Measurements from ENCODE around the gene WDR38.

DNA sequence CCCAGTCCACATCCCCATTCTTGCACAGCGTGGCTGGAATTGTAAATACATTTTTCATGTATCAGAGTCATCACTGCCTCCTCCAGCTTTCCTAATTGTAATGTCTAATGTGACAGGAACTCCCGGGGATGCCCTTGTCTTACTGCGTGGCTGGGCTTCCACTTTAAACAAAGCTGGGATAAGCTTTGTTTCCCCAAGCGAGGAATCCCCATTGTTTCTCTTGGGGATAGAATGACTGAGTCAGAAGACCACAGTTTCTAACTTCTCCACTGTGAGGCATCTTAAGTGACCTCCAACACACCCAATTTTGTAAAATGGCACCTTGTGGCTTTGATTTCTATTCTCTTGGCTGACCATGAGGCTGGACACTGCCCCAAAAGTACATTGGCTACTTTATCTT is 31.1 kb downstream of the WDR38 start:
- TF ChIP-seq, protein P1, sequence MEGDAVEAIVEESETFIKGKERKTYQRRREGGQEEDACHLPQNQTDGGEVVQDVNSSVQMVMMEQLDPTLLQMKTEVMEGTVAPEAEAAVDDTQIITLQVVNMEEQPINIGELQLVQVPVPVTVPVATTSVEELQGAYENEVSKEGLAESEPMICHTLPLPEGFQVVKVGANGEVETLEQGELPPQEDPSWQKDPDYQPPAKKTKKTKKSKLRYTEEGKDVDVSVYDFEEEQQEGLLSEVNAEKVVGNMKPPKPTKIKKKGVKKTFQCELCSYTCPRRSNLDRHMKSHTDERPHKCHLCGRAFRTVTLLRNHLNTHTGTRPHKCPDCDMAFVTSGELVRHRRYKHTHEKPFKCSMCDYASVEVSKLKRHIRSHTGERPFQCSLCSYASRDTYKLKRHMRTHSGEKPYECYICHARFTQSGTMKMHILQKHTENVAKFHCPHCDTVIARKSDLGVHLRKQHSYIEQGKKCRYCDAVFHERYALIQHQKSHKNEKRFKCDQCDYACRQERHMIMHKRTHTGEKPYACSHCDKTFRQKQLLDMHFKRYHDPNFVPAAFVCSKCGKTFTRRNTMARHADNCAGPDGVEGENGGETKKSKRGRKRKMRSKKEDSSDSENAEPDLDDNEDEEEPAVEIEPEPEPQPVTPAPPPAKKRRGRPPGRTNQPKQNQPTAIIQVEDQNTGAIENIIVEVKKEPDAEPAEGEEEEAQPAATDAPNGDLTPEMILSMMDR (IDR thresholded peaks at IDR 0.05) = no peak
- TF ChIP-seq POLR2A (IDR thresholded peaks at IDR 0.05) (no peak), EP300 (IDR thresholded peaks at IDR 0.05) (no peak), POLR2AphosphoS5 (IDR thresholded peaks at IDR 0.05) (no peak)

Data from sigmoid colon (tissue), 4 donors.